ENCODE data around the gene APOBEC2. TPM values are rescaled to one million over a fixed set of nuclear protein-coding genes. Genes with fewer than 3 reads are reported as not detected.
A peak's percentile ranks its signal among the peaks of the same experiment; 100 is the strongest.

APOBEC2 gene
- total RNA-seq, 3 donors from 2014 or later, result not detected

GRCh38 chr6:41065550-41066026, 12.6 kb downstream of the APOBEC2 start:
- no peak for DNase-seq (ENCODE audit: low spot score in 2 of 2)
- Histone ChIP-seq H3K4me3 (no peak overlapping the region), H3K4me1 (peaks cover 0 to 2% of the 10 kb centered on the region in 2 donors), H3K9me3 (no peaks in the 10 kb centered on the region), H3K27me3 (no peaks in the 10 kb centered on the region), H3K27ac (no peak overlapping the region), H3K36me3 (no peaks in the 10 kb centered on the region)
- TF ChIP-seq POLR2AphosphoS5 (IDR thresholded peaks at IDR 0.05) (no peak), POLR2A (IDR thresholded peaks at IDR 0.05) (no peak), CTCF (IDR thresholded peaks at IDR 0.05) (no peak)
- intact Hi-C loops (cut with DNase I; ENCODE audit: low total_unique reads), result no loop called here

GRCh38 chr6:41066867-41067304, 13.9 kb downstream of the APOBEC2 start:
- peak; percentile 55 to 69 for DNase-seq (ENCODE audit: low spot score in 2 of 2)
- Histone ChIP-seq H3K9me3 (no peaks in the 10 kb centered on the region), H3K27me3 (no peaks in the 10 kb centered on the region), H3K36me3 (no peaks in the 10 kb centered on the region), H3K4me3 (no peak overlapping the region), H3K4me1 (peaks cover 0 to 8% of the 10 kb centered on the region in 2 donors), H3K27ac (no peak overlapping the region)
- peak; percentile 67 to 86 (median 78) for TF ChIP-seq CTCF (IDR thresholded peaks at IDR 0.05)
- TF ChIP-seq POLR2AphosphoS5 (IDR thresholded peaks at IDR 0.05), result no peak
- no peak for TF ChIP-seq POLR2A (IDR thresholded peaks at IDR 0.05)
- intact Hi-C loops (cut with DNase I; ENCODE audit: low total_unique reads), result no loop called here

- Histone ChIP-seq H3K4me1 (peaks cover 0 to 8% of the 10 kb centered on the region in 2 donors), H3K9me3 (no peaks in the 10 kb centered on the region), H3K27me3 (no peaks in the 10 kb centered on the region), H3K36me3 (no peaks in the 10 kb centered on the region), H3K27ac (peak overlapping the region; percentile 99), H3K4me3 (peak overlapping the region; percentile 78 to 99 (median 90))
- intact Hi-C loops (cut with DNase I; ENCODE audit: low total_unique reads), result loop anchor here (5.0 kb wide), 1 partner anchor 1186 kb away; no protein-coding TSS in a partner anchor
- TF ChIP-seq CTCF (IDR thresholded peaks at IDR 0.05) (peak in 1 of 3 donors; percentile 10), POLR2AphosphoS5 (IDR thresholded peaks at IDR 0.05) (no peak), POLR2A (IDR thresholded peaks at IDR 0.05) (no peak)
- no peak for DNase-seq (ENCODE audit: low spot score in 2 of 2)
Observed at GRCh38 chr6:41071501-41071922, 18.5 kb downstream of the APOBEC2 start.

- H3K4me1 ChIP-seq, result peaks cover 0 to 8% of the 10 kb centered on the region in 2 donors
- DNase-seq (ENCODE audit: low spot score in 2 of 2), result peak; percentile 99
- TF ChIP-seq CTCF (IDR thresholded peaks at IDR 0.05) (peak in 1 of 3 donors; percentile 22), POLR2A (IDR thresholded peaks at IDR 0.05) (peak; percentile 45), POLR2AphosphoS5 (IDR thresholded peaks at IDR 0.05) (peak; percentile 78 to 89 (median 86))
Observed at GRCh38 chr6:41071923-41072835, 19.2 kb downstream of the APOBEC2 start, which contains the start of gene OARD1. Gene OARD1 (minus strand): TSS chr6:41072356. CDS start chr6:41071634, 722 bp downstream.

More at GRCh38 chr6:41071923-41072835, 19.2 kb downstream of the APOBEC2 start, which contains the start of gene OARD1:
- intact Hi-C loops (cut with DNase I; ENCODE audit: low total_unique reads), result loop anchor here (5.0 kb wide), 1 partner anchor 1185 kb away; no protein-coding TSS in a partner anchor
- Histone ChIP-seq H3K4me3 (peak within 1 kb of the TSS; percentile 78 to 99 (median 90)), H3K36me3 (no peaks in the 10 kb centered on the region), H3K27ac (peak within 1 kb of the TSS; percentile 99), H3K27me3 (no peaks in the 10 kb centered on the region), H3K9me3 (no peaks in the 10 kb centered on the region)

All from breast epithelium (tissue), 4 donors.